GM10266 (cell line): ENCODE measurements around the gene ADAM8.

ENCODE experiments used
- DNase-seq: peaks from one replicate; pipeline ENCODE4 v3.0.0; 2012; ENCODE audit errors: extremely low spot score
- CTCF ChIP-seq: IDR thresholded peaks from 2 replicates; pipeline ENCODE4 v1.5.1; 2012; ENCODE audit warnings: mild to moderate bottlenecking, low read depth; ENCODE audit not compliant: control insufficient read depth, insufficient read depth; ENCODE audit errors: missing control alignments

ADAM8 gene

GRCh38 chr10:133212853-133213494 lies 63.7 kb downstream of the ADAM8 start:
- TF ChIP-seq CTCF = no peak
- DNase-seq = no peak
